NOMO-1 (cell line): Measurements from ENCODE around the gene SOX9.

ENCODE experiments used
- DNase-seq, 2 experiments: peaks; one replicate each; lab custom pipeline; 2025; ENCODE audit not compliant: unreplicated experiment in 2 of 2; lab: John Stamatoyannopoulos, UW

Gene SOX9

DNA sequence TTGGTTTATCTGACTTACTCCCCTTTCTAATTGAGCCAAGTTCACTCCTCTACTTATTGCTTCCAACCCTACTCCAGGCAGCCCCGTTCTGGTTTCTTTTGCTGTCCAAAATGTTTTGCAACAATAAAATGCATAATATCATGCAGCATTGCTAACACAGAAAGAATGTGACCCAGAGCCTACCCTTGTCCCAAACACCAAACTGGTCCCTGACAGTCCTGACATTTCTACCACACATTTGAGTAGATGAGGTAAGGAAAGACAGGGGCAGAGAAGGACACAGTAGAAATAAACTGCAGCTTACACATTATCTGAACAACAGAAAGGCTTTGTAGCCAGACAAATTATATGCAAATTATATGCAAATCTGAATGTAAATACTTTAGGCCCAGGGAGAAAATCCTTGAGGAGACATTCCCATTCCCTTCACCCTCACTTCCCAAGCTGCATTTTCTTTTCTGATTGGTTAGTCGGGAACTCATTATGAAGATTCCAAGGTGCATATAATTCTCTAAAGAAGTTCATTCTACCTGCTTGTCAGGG lies 31.6 kb downstream of the SOX9 start:
- DNase-seq = no peak

DNA sequence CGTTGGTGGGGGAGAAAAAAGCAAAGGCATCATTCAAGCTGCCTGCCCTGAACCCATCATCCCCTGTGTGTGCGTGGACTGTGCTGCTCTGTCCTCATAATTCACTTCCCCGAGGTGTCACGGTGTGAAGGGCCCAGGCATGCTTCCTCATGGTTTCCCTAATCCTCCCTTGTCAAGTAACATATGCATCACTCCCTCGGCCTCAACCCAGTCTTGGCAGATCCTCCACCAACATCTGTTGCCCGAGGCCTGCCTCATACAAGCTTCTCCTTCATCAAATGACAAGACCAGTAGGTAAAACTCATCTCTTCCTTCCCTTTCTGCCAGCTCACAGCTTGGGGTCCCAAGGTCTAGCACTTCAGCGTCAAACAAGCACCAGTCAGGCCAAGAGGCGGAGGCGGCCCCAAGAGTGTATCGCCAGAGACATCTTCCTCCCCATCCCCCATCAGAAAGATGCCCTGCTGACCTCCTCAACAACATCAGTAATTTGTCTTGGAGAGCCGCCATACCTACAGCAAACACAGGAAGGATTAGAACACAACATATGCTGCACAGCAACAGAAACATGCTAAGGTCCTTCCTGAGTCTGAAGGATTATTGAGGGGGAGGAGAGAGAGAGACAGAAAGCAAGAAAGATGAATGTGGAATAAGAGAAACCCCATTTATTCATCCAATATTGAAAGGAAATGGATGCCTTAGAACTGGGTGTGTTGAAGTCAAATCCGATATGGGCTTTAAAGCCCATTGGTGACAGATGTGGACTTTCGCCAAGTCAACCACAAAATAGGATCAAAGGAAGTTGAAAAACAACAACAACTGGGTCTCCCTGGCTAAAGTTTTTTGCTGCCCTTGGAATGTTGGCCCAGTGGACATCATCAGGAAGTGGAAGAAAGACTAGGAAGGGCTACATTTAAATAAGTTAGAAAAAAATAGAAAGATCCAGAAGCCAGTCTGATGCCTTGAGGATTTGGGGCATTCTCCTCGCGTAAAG lies 38.4 kb downstream of the SOX9 start:
- DNase-seq = no peak

DNA sequence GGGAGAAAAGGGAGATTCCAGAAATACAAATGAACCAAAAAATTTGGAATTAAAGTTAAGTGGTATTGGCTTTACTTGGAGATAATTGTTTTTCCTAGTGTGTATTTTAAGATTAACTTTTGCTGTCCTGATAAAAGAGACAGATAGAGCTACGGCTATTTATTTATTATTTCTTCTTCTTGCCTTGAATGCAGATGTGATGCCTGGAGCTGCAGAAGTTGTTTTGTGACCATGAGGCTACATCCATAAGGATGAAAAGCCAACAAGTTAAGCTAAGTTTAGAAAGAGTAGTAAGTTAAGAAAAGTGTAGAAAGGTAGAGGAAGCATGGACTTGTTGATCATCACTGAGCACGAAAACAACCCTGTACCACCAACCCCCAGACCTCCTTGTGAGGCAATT lies 41.7 kb downstream of the SOX9 start:
- DNase-seq = no peak

DNA sequence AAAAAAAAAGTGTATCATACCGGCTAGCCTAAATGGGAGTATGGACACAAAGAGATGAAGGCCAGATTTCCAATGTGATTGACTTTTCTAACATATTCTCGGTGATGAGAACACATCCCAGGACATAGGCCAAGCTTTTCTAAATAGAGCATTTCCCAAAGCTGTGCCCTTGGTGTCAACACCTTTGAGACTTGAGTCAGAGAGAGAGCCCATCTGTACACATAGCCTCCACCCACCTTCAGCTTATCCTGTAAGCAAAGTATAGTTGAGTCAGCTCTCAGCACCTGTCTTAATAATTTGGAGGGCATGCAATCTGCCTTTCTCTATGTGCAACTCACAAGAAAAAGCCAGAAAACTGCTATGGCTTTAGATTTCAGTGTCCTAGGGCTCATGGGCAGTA lies 42.7 kb downstream of the SOX9 start:
- DNase-seq = no peak

DNA sequence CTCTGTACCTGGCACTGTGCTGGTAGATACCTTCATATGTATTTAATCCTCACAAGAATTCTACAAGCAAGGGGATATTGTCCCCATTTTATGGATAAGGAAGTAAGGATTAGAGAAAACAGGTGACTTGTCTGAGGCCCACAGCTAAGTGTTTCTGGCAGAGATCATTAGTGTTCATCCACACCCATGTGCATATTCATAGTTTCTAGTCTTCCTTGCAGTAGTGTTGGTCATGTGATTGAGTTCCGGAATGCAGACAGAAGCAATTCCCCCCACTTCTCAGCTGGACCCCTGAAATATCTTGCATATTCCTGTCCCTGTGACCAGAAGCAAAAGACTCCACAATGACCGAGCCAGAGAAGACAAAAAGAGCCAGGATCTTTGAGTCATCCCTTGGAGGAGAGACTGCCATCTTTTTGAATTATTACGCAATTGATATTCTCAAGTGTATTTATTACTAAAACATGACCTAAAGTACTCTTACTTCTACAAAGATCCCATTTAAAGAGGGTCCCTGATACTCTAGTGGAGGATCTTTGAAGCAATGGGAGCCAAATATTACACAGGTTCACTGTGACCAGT lies 43.4 kb downstream of the SOX9 start:
- DNase-seq = no peak

DNA sequence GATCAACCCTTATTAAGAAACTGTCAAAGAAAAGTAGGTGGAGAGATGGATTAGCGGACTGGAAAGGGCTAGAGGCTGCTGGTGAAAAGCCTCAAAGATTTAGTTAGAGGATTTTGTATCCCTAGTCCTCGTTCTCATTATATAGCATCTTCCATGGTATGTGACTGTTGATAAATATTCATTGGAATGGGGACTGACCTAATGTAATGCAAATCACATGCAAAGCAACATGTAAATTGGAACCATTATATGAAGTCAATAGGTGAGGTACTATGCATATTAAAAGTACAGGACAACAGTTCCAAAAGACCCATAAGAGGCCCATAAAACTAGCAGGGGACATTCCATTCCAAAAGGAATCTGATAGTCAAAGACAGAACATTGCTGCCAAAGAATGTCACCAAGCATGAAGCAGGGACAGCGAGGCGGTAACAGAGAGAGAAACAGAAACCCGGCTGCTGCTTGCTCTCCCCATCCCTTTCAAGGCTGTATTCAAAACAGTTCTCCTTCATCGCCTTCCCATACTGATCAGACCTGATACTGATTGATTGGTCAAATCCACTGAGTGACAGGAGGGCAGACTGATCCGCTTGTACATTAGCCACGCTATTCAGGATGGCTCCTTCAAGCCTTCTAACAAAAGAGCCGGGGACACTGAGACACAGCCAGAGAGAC lies 44.5 kb downstream of the SOX9 start:
- DNase-seq = no peak

DNA sequence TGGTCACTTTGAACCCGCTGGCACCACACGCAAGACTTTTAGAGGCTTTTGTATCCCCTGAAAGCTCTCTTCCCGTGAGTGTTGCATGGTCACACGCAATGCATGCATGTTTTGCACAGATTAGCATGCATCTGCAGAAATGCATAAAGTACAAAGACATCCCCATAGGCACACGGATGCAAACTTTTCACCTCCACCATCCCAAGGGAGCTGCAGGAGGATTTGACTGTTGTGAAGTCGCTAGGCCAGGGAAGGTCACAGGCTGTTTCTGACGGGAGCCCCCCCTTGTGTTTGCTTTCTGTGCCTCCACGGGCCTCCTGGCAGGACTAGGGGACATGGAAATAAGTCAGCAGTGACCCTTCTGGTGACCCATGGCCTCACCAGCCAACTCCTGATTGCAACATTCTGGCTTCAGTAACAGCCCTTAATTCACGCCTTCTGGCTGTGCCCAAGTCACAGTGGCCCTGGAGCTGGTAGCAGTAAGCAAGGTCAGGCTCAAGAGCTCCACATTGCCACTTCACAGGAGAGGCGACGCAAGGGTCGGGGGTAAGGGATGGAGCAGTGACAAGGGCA lies 45.1 kb downstream of the SOX9 start:
- no peak for DNase-seq

DNA sequence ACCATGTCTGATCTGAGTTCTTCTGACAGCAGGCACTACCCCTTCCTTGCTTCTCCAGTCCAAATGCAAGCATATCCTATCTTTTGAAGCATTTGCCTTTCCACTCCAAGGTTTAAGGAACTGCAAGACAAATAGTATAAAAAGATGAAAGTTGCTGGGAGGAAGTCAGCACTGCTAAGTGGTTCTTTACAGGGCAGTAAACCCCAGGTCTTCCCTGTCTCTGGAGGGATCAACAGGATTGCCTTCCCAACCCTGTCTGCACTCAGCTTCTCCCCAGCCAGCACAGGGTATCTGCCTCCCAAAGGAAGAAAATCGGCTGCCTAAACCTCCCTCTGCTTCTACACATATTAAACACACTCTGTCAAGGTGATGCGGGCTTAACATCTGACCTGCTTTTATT lies 46.8 kb downstream of the SOX9 start:
- no peak for DNase-seq

DNA sequence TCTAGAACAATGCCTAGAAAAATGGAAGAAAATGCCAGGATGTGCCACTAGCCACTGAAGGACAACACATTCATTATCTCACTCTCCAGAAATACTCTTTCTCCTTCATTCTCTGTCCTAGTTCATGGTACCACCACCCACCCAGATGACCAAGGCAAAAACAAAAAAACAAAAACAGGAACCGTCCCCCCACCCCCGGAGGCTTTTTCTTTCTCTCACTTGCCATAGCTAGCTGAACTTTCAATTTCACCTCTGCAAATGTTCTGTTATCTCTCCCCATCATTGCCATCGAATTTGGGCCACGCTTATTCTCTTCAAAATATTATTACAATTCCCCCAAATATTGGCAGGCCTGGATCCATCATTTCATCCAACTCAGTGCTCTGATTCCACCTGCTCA lies 49.0 kb downstream of the SOX9 start:
- no peak for DNase-seq

DNA sequence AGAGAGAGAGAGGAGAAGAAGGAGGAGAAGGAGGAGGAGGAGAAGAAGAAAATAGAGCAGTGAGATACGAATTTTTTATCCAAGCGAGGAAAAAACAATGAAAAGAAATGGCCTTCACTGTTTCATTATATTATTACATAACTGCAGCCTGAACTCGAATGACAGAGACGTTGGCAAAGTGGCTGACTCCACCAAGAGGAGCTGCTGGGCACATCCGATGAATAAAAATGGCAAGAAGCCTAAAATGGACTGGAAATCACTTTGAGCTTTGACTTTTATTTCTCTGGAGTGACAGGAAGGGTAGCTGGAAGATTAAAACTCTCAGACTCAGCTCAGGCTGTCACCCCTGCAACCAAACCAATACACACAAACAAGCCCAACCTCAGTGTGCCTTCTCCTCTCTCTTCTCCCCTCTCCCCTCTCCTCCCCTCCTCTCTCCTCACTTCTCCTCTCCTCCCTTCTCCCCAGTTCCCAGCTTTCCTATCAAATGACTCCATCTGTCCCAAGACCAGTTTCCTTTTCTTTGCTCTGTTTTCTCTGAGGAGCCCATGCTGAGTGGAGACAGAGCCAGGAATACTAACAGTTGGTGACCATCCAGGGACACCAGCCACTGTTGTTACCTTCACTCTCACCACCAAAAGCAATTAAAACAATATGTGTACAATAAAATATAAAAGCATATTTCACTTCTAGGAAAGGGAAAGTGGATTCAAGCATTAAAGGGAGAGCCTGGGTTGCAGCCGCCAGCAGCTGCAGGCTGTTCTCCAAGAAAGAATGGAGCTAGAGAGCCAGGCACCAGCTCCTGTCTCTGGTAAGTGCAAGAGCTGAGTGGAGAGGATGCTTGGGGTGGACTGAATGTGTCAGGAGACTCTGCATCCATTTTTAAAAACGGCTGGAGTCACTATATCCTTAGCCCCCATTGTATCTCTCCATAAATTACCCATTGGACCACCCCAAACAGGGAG lies 51.2 kb downstream of the SOX9 start:
- DNase-seq = no peak

DNA sequence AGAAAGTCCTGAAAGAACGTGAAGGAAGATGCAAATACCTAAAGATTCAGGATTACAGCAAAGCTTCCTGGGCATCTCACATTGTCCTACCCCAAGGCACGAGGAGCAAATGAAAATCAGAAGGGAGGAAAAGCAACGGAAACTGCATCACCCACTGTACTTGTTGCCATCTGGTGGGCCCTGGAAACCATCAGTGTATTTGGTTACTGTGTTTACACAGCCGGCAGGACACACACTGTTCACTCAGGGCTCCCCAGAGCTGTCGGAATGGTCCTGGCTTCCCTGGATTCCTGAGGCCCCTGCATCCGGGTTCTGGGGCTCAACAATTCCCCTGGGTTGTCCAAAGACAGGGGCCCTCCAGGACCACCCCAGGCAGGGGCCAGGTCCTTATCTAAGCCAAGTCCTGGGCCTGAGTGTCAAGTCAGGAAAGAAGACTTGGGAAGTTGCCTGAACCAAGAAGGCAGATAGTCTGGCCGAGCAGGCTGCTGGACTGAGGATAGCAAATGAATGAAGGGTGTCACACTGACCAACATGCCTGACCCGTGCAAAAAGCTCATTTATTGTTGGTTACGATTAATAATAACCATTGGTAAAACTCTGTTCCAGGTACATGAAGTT lies 52.8 kb downstream of the SOX9 start:
- DNase-seq = no peak

DNA sequence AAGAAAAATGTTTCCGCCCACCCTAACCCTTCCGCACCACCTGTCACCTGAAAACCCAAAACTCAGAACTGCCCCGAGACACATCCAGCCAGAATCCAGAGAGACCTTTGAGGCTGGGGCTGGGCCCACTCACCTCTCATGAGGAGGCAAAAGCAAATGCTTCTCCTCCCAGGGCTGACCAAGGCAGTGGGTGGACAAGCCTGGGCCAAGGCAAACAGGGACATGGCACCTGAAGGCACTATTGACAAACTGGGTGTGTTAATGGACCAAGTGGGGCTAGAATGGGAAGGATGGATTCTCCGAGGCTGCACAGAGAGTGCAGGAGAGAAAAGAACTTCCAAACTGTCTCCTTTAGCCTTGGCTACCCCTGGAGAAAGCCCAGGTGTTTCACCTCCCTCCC lies 54.4 kb downstream of the SOX9 start:
- DNase-seq = no peak
